PC-3 (cell line): ENCODE data around the gene DIS3L2. TPM values are rescaled to one million over a fixed set of nuclear protein-coding genes. Genes with fewer than 3 reads are reported as not detected.

Experiments used
- ATAC-seq: fragments of 200-7000 bp; cut with Tn5 transposase; 2 replicates; pipeline ENCODE4 v1.9.1; 2020; ENCODE audit warnings: mild to moderate bottlenecking, moderate library complexity
- BruUV-seq: library from RNA; stranded (reverse); fragments of 400-500 nt; replicated peaks from 2 replicates; lab custom pipeline; 2021; lab: Mats Ljungman, UMichigan
- CTCF ChIA-PET: fragments of 300-600 bp; sonication (Branson Sonifier 250); formaldehyde crosslinking; loops from one replicate; lab custom pipeline; 2022; ENCODE audit warnings: antibody characterized with exemption; lab: Charles Lee
- POLR2A ChIA-PET: fragments of 300-600 bp; sonication (Branson Sonifier 250); formaldehyde crosslinking; loops from one replicate; lab custom pipeline; 2022; ENCODE audit warnings: antibody characterized with exemption; ENCODE audit not compliant: unreplicated experiment; lab: Charles Lee
- DNase-seq: peaks from one replicate; pipeline ENCODE4 v3.0.0-alpha.2; 2015
- H2AFZ ChIP-seq: fragments of 300-600 bp; sonication (generic); 2 replicates; pipeline ENCODE4 v1.6.0; 2016; ENCODE audit warnings: antibody characterized with exemption, low read length
- H3F3A ChIP-seq: fragments of 300-600 bp; sonication (generic); one replicate; pipeline ENCODE4 v1.6.0; 2017; ENCODE audit warnings: antibody characterized with exemption, low read length, control low read depth, mild to moderate bottlenecking; ENCODE audit not compliant: unreplicated experiment
- H3K27ac ChIP-seq: fragments of 300-600 bp; sonication (generic); 2 replicates; pipeline ENCODE4 v1.5.1; 2016; ENCODE audit warnings: mild to moderate bottlenecking, low read length
- H3K27me3 ChIP-seq: fragments of 300-600 bp; sonication (generic); 2 replicates; pipeline ENCODE4 v1.6.1; 2016; ENCODE audit warnings: low read length, mixed read lengths
- H3K36me3 ChIP-seq: fragments of 300-600 bp; sonication (generic); 2 replicates; pipeline ENCODE4 v1.6.1; 2016; ENCODE audit warnings: low read depth, mixed run types, low read length, mixed read lengths
- H3K4me1 ChIP-seq: fragments of 300-600 bp; sonication (generic); 2 replicates; pipeline ENCODE4 v1.5.1; 2016; ENCODE audit warnings: low read length; ENCODE audit not compliant: insufficient read depth
- H3K4me2 ChIP-seq: fragments of 300-600 bp; sonication (generic); 2 replicates; pipeline ENCODE4 v1.6.0; 2016; ENCODE audit warnings: low read length
- H3K4me3 ChIP-seq: fragments of 300-600 bp; sonication (generic); 2 replicates; pipeline ENCODE4 v1.5.1; 2016; ENCODE audit warnings: mild to moderate bottlenecking, low read length, mixed read lengths
- H3K79me2 ChIP-seq: fragments of 300-600 bp; sonication (generic); 2 replicates; pipeline ENCODE4 v1.6.1; 2017; ENCODE audit warnings: low read length, mixed read lengths
- H3K9ac ChIP-seq: fragments of 300-600 bp; sonication (generic); 2 replicates; pipeline ENCODE4 v1.6.0; 2016; ENCODE audit warnings: mild to moderate bottlenecking, low read length
- H3K9me2 ChIP-seq: fragments of 300-600 bp; sonication (generic); replicated peaks from 2 replicates; pipeline ENCODE4 v1.6.1; 2016; ENCODE audit warnings: mixed run types, low read length, mixed read lengths
- H3K9me3 ChIP-seq: fragments of 300-600 bp; sonication (generic); 2 replicates; pipeline ENCODE4 v1.6.1; 2016; ENCODE audit warnings: low read length, mixed read lengths
- H4K20me1 ChIP-seq: fragments of 300-600 bp; sonication (generic); 2 replicates; pipeline ENCODE4 v1.6.1; 2016; ENCODE audit warnings: low read length, mixed read lengths
- EZH2 ChIP-seq: fragments of 300-600 bp; sonication (generic); IDR thresholded peaks from one replicate; pipeline ENCODE4 v1.6.1; 2017; ENCODE audit warnings: antibody characterized with exemption, mild to moderate bottlenecking, low read length; ENCODE audit not compliant: unreplicated experiment
- EZH2phosphoT487 ChIP-seq: fragments of 300-600 bp; sonication (generic); IDR thresholded peaks from 2 replicates; pipeline ENCODE4 v1.6.1; 2018; ENCODE audit warnings: mild to moderate bottlenecking, antibody characterized with exemption, low read length, borderline replicate concordance
- intact Hi-C: fragments of 100-400 bp; cut with micrococcal nuclease; formaldehyde crosslinking; loops from 2 replicates; pipeline ENCODE4 v1.9.0; 2023
- total RNA-seq: library from RNA; depleted of rRNA; stranded (reverse); fragments of >200 nt; gene quantifications from 2 replicates; pipeline ENCODE4 v1.2.3, GENCODE V29; 2014
- TF ChIP-seq, protein P1 (sequence below): fragments of 300-600 bp; sonication (generic); conservative IDR thresholded peaks from 2 replicates; pipeline ENCODE4 v1.5.1; 2017; ENCODE audit warnings: antibody characterized with exemption, low read depth, mild to moderate bottlenecking, low read length

The DIS3L2 gene
- total RNA-seq, 1 experiment from 2014 or later: 22.8 TPM

GRCh38 chr2:232304236-232304635 lies 342.7 kb downstream of the DIS3L2 start:
- BruUV-seq: no TSS peak
- ATAC-seq (no peak), DNase-seq (no peak)
- ChIA-PET POLR2A (no interaction called here), CTCF (no interaction called here)
- Histone ChIP-seq H3K4me3 (no peak overlapping the region), H3K9me2 (no peaks in the 10 kb centered on the region), H3K9me3 (no peaks in the 10 kb centered on the region), H3K4me1 (peaks cover 16% of the 10 kb centered on the region), H3K36me3 (no peaks in the 10 kb centered on the region; the same call in 1 of the 2 replicates), H4K20me1 (no peaks in the 10 kb centered on the region), H3F3A (no peaks in the 10 kb centered on the region), H3K4me2 (no peak overlapping the region), H3K27ac (no peak overlapping the region), H3K79me2 (no peaks in the 10 kb centered on the region), H3K9ac (no peak overlapping the region), H3K27me3 (no peaks in the 10 kb centered on the region), H2AFZ (no peak overlapping the region)
- intact Hi-C loops: loop anchor here (5.0 kb wide), 1 partner anchor 67 kb away; no protein-coding TSS in a partner anchor
- TF ChIP-seq, protein P1, sequence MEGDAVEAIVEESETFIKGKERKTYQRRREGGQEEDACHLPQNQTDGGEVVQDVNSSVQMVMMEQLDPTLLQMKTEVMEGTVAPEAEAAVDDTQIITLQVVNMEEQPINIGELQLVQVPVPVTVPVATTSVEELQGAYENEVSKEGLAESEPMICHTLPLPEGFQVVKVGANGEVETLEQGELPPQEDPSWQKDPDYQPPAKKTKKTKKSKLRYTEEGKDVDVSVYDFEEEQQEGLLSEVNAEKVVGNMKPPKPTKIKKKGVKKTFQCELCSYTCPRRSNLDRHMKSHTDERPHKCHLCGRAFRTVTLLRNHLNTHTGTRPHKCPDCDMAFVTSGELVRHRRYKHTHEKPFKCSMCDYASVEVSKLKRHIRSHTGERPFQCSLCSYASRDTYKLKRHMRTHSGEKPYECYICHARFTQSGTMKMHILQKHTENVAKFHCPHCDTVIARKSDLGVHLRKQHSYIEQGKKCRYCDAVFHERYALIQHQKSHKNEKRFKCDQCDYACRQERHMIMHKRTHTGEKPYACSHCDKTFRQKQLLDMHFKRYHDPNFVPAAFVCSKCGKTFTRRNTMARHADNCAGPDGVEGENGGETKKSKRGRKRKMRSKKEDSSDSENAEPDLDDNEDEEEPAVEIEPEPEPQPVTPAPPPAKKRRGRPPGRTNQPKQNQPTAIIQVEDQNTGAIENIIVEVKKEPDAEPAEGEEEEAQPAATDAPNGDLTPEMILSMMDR: no peak
- no peak for TF ChIP-seq EZH2
- no peak for TF ChIP-seq EZH2phosphoT487

GRCh38 chr2:232306741-232307305 lies 345.3 kb downstream of the DIS3L2 start:
- BruUV-seq: no TSS peak
- ChIA-PET POLR2A (no interaction called here), CTCF (no interaction called here)
- no peak overlapping the region for H3K9ac ChIP-seq
- no peaks in the 10 kb centered on the region for H3K79me2 ChIP-seq
- H3K9me2 ChIP-seq: no peaks in the 10 kb centered on the region
- no peaks in the 10 kb centered on the region for H3K9me3 ChIP-seq
- no peaks in the 10 kb centered on the region for H3K27me3 ChIP-seq
- TF ChIP-seq, protein P1: no peak
- TF ChIP-seq EZH2 (no peak), EZH2phosphoT487 (no peak)
- no peaks in the 10 kb centered on the region for H3F3A ChIP-seq
- H2AFZ ChIP-seq: no peak overlapping the region
- intact Hi-C loops: no loop called here
- DNase-seq (no peak), ATAC-seq (no peak)
- H4K20me1 ChIP-seq: no peaks in the 10 kb centered on the region
- H3K36me3 ChIP-seq: no peaks in the 10 kb centered on the region; the same call in 1 of the 2 replicates
- no peak overlapping the region for H3K27ac ChIP-seq
- H3K4me1 ChIP-seq: peaks cover under 1% of the 10 kb centered on the region; the same call in 1 of the 2 replicates
- no peak overlapping the region for H3K4me3 ChIP-seq
- H3K4me2 ChIP-seq: no peak overlapping the region

- no peaks in the 10 kb centered on the region for H3F3A ChIP-seq
- H3K79me2 ChIP-seq: no peaks in the 10 kb centered on the region
- no peaks in the 10 kb centered on the region; the same call in 1 of the 2 replicates for H3K36me3 ChIP-seq
- ATAC-seq: no peak
- no peak overlapping the region for H3K4me2 ChIP-seq
- H3K4me1 ChIP-seq: no peaks in the 10 kb centered on the region
- H4K20me1 ChIP-seq: no peaks in the 10 kb centered on the region
- no peak overlapping the region for H2AFZ ChIP-seq
- no peaks in the 10 kb centered on the region for H3K9me2 ChIP-seq
- H3K9me3 ChIP-seq: no peaks in the 10 kb centered on the region
- no peak overlapping the region for H3K27ac ChIP-seq
- TF ChIP-seq, protein P1: no peak
- TF ChIP-seq EZH2phosphoT487 (no peak), EZH2 (no peak)
- ChIA-PET CTCF (no interaction called here), POLR2A (no interaction called here)
- no peak for DNase-seq
- no peak overlapping the region for H3K9ac ChIP-seq
- intact Hi-C loops: no loop called here
- H3K27me3 ChIP-seq: no peaks in the 10 kb centered on the region
- BruUV-seq: no TSS peak
- no peak overlapping the region for H3K4me3 ChIP-seq
These were observed 346.3 kb downstream of the DIS3L2 start for GRCh38 chr2:232307854-232308253.
